Coronary artery (tissue), 2 donors: ENCODE data around the gene COMTD1.
"Not testable (repeated sequence)": the region's sequence is repeated elsewhere in the genome, so short reads cannot be mapped to it uniquely, and the experiment has no call there.

Experiments
- DNase-seq: peaks from one replicate; pipeline ENCODE4 v3.0.0-alpha.2; 2017; ENCODE audit warnings: low spot score
- H3K27ac ChIP-seq, 2 donors: fragments of 200-600 bp; sonication (generic); one replicate each; pipeline ENCODE4 v1.5.1; 2016 to 2019
- H3K4me3 ChIP-seq: fragments of 200-600 bp; sonication (generic); 2 replicates; pipeline ENCODE4 v1.5.1; 2016; ENCODE audit warnings: mild to moderate bottlenecking, moderate library complexity
- TF ChIP-seq, protein P1 (sequence below): fragments of 200-600 bp; sonication (generic); IDR thresholded peaks from one replicate; pipeline ENCODE4 v1.5.1; 2019; ENCODE audit warnings: antibody characterized with exemption

COMTD1 gene

DNA sequence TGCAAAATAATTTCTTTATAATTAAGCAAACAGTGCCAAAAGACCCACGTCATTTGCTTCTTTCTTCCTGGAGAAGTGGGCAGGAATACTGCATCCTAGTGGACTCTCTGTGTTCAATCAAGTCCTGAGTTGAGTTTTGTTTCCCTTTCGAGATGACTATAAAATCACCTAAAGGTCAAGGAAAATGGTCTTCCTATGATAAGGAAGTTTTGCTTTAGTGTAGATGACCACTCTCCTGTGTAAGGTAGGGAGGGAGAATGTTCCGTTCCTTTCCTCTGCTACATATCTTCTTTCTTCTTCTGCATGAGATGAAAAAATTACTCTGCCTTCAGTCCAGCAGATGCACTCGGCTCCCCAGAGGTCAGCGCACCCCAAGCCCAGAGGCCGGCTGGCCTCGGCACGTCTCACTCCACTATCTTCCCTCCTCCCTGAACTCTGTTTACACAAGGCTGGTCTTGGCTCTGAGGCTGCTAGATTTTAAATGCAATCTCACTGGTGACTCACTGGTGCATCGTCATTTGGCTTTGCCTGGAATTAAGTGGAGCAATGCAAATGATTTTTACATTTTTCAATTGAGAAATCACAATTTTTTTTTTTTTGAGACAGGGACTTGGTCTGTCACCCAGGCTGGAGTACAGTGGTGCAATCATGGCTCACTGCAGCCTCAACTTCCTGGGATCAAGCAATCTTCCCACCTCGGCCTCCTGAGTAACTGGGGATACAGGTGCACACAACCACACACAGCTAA is 43.8 kb downstream of the COMTD1 start:
- Histone ChIP-seq H3K4me3 (peak overlapping the region; percentile 43), H3K27ac (peak overlapping the region; percentile 1 to 74)
- peak; percentile 78 for DNase-seq

DNA sequence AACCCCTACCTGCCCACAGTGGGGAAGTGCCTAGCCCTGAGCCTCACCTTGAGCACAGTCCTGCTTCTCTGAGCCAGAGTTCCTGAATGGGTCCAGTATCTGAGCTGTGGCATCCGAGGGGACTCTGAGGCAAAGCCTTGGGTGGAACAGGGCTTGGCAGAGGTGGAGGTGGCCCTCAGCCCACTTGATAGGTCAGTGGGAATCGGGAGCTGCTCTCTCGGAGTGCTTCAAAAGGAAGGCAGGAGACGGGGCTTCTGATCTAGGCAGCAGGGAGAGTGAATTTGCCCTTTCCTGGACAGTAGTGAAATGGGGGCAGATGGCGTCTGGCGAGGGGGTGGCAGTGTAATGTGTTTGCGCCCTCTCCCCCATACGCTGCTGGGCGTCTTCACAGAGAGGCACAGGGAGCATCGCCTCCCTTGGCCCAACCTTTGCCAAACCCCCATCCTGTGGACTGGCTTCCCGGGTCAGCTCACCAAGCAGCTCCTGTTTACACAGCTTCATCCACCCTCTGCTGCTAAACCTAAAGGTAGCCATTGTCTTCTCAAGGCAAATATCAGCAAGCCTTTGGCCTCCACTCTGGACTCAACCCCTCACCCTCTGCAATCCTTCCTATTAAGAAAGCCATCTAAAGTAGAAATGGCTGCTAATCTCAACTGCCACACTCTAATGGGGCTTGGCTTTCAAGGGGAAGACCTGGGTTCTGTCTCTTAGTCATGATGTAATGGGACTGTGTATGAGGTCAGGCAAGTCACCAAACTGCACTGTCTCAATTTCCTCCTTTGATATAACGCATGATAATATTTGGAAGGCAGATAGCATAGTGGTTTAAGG is 46.3 kb downstream of the COMTD1 start:
- DNase-seq = no peak
- Histone ChIP-seq H3K4me3 (no peak overlapping the region), H3K27ac (no peak overlapping the region)
- TF ChIP-seq, protein P1, sequence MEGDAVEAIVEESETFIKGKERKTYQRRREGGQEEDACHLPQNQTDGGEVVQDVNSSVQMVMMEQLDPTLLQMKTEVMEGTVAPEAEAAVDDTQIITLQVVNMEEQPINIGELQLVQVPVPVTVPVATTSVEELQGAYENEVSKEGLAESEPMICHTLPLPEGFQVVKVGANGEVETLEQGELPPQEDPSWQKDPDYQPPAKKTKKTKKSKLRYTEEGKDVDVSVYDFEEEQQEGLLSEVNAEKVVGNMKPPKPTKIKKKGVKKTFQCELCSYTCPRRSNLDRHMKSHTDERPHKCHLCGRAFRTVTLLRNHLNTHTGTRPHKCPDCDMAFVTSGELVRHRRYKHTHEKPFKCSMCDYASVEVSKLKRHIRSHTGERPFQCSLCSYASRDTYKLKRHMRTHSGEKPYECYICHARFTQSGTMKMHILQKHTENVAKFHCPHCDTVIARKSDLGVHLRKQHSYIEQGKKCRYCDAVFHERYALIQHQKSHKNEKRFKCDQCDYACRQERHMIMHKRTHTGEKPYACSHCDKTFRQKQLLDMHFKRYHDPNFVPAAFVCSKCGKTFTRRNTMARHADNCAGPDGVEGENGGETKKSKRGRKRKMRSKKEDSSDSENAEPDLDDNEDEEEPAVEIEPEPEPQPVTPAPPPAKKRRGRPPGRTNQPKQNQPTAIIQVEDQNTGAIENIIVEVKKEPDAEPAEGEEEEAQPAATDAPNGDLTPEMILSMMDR = no peak

More for the DNA sequence above, 43.8 kb downstream of the COMTD1 start:
- TF ChIP-seq, protein P1 = no peak

DNA sequence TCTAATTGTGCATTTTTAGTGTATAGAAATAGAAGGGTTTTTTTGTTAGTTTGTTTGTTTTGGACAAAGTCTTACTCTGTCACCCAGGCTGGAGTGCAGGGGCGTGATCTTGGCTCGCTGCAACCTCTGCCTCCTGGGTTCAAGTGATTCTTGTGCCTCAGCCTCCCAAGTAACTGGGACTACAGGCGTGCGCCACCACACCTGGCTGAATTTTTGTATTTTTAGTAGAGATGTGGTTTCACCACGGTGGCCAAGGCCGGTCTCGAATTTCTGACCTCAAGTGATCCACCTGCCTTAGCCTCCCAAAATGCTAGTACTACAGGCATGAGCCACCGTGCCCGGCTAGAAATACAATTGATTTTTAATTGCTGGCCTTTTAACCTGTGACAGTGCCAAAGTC is 47.2 kb downstream of the COMTD1 start:
- not testable (repeated sequence) for DNase-seq, H3K27ac ChIP-seq, H3K4me3 ChIP-seq

DNA sequence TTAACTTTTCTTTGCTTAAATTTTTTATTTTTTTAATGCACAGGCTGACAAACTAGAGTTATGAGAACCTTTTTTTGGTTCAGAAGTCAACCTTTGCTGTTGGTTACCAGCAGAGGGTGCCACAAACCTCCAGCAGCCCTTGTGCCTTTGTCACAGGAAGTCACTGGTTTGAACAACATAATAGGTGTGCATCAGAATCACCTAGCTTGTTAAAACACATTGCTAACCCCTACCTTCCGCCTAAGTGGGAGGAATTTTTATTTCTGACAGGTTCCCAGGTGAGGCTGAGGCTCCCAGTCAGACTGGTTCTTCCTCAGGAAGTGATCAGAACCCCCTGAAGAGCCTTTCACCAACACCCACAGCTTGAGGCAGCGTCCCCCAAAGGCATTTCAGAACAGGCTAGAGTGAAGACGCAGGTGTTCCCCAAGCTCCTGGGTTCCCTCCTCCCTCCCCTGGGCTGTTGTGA is 47.8 kb downstream of the COMTD1 start:
- Histone ChIP-seq H3K4me3 (no peak overlapping the region), H3K27ac (no peak overlapping the region)
- TF ChIP-seq, protein P1 = peak; percentile 50
- no peak for DNase-seq

DNA sequence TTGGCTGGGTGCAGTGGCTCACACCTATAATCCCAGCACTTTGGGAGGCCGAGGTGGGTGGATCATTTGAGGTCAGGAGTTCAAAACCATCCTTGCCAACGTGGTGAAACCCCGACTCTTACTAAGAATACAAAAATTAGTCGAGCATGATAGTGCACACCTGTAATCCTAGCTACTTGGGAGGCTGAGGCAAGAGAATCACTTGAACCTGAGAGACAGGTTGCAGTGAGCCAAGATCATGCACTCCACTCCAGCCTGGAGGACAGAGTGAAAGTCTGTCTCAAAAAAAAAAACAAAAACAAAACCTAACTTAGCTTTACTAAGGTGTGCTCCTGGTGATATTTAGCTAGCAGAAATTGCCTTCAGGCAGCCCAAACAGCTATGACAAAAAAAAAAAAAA is 49.4 kb downstream of the COMTD1 start:
- no peak overlapping the region for H3K27ac ChIP-seq
- H3K4me3 ChIP-seq = no peak overlapping the region
- DNase-seq = no peak
- TF ChIP-seq, protein P1 = no peak
